Left lung (tissue), 10 donors: ENCODE data around the gene SDK1. TPM values are rescaled to one million over a fixed set of nuclear protein-coding genes. Genes with fewer than 3 reads are reported as not detected.
A peak's percentile ranks its signal among the peaks of the same experiment; 100 is the strongest.

Source experiments
- ATAC-seq: fragments of 200-7000 bp; cut with Tn5 transposase; one replicate; pipeline ENCODE4 v1.9.1; 2020; ENCODE audit warnings: moderate library complexity
- DNase-seq, 4 donors: peaks; one replicate each; pipeline ENCODE4 v3.0.0-alpha.2; 2013 to 2020
- H3K27ac ChIP-seq, 2 donors: fragments of 200-600 bp; sonication (generic) in 1 of 2; one replicate each; pipeline versions ENCODE4 v1.5.0 to v1.8.0; 2020 to 2021
- H3K27me3 ChIP-seq, 2 donors: fragments of 200-600 bp; sonication (generic) in 1 of 2; one replicate each; pipeline versions ENCODE4 v1.5.0 to v1.8.0; 2020 to 2021
- H3K36me3 ChIP-seq, 2 donors: fragments of 200-600 bp; sonication (generic) in 1 of 2; one replicate each; pipeline versions ENCODE4 v1.5.0 to v1.8.0; 2020 to 2021
- H3K4me1 ChIP-seq, 2 donors: fragments of 200-600 bp; one replicate each; pipeline ENCODE4 v1.8.0; 2021
- H3K4me3 ChIP-seq, 2 donors: fragments of 200-600 bp; sonication (generic) in 1 of 2; one replicate each; pipeline versions ENCODE4 v1.5.0 to v1.8.0; 2020 to 2021; ENCODE audit warnings: mild to moderate bottlenecking in 1 of 2
- H3K9me3 ChIP-seq, 2 donors: fragments of 200-600 bp; sonication (generic) in 1 of 2; one replicate each; pipeline versions ENCODE4 v1.5.0 to v1.8.0; 2020 to 2021
- intact Hi-C, 2 donors: fragments of 100-400 bp; cut with DNase I; formaldehyde crosslinking; loops; one replicate each; pipeline versions ENCODE4 v1.11.2 to v1.14.2; 2022
- polyA plus RNA-seq, 6 donors: library from polyadenylated mRNA; unstranded; fragments of 120-200 nt; gene quantifications; one replicate each; pipeline ENCODE4 v1.2.1, GENCODE V29; 2013; ENCODE audit not compliant: insufficient read length in 6 of 6
- total RNA-seq, 2 donors: library from RNA; stranded (reverse); fragmentation: NEBNext Ultra II Directional; extraction: Animal tissue kit (Norgen Biotek cat#: 25700); gene quantifications; one replicate each; pipeline ENCODE4 v1.2.1, GENCODE V29; 2021
- TF ChIP-seq, protein P1 (sequence below), 2 donors: fragments of 200-600 bp; sonication (generic) in 1 of 2; IDR thresholded peaks; one replicate each; pipeline versions ENCODE4 v1.5.0 to v1.8.0; 2021; ENCODE audit warnings: antibody characterized with exemption in 2 of 2
- donor health status: DM: no; HTN: yes; CAD: no.
- donor health status: DM: no; HTN: no; CAD: no.

SDK1 gene
- total and polyA plus RNA-seq, 8 donors: 5.5 to 17.6 (median 13.0) TPM

- H3K27me3 ChIP-seq: no peaks in the 10 kb centered on the region
- intact Hi-C loops: no loop called here
- H3K9me3 ChIP-seq: no peaks in the 10 kb centered on the region
- ATAC-seq (no peak), DNase-seq (no peak)
- no peak overlapping the region for H3K27ac ChIP-seq
- H3K4me3 ChIP-seq: no peak overlapping the region
- TF ChIP-seq, protein P1, sequence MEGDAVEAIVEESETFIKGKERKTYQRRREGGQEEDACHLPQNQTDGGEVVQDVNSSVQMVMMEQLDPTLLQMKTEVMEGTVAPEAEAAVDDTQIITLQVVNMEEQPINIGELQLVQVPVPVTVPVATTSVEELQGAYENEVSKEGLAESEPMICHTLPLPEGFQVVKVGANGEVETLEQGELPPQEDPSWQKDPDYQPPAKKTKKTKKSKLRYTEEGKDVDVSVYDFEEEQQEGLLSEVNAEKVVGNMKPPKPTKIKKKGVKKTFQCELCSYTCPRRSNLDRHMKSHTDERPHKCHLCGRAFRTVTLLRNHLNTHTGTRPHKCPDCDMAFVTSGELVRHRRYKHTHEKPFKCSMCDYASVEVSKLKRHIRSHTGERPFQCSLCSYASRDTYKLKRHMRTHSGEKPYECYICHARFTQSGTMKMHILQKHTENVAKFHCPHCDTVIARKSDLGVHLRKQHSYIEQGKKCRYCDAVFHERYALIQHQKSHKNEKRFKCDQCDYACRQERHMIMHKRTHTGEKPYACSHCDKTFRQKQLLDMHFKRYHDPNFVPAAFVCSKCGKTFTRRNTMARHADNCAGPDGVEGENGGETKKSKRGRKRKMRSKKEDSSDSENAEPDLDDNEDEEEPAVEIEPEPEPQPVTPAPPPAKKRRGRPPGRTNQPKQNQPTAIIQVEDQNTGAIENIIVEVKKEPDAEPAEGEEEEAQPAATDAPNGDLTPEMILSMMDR (IDR thresholded peaks at IDR 0.05): no peak
- no peaks in the 10 kb centered on the region for H3K36me3 ChIP-seq
- no peaks in the 10 kb centered on the region for H3K4me1 ChIP-seq
Measured at GRCh38 chr7:4045450-4045849, 744.4 kb downstream of the SDK1 start.

DNA sequence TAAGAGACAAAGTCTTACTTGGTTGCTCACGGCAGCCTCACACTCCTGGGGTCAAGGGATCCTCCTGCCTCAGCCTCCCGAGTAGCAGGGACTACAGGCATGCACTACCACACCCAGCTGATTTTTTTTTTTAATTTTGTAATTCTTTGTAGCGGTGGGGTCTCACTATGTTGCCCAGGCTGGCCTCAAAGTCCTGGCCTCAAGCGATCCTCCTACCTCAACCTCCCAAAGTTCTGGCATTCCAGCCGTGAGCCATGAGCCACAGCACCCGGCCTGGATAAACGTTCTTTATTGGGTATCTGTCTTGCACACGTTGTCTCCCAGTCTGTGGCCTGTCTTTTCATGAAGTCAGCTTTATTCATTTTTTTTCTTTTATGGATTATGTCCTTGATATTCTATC, 744.9 kb downstream of the SDK1 start:
- intact Hi-C loops: no loop called here

GRCh38 chr7:4048336-4048735, 747.3 kb downstream of the SDK1 start:
- Histone ChIP-seq H3K36me3 (no peaks in the 10 kb centered on the region), H3K4me1 (no peaks in the 10 kb centered on the region), H3K27ac (no peak overlapping the region), H3K9me3 (no peaks in the 10 kb centered on the region), H3K4me3 (no peak overlapping the region), H3K27me3 (no peaks in the 10 kb centered on the region)
- ATAC-seq (no peak), DNase-seq (no peak)
- intact Hi-C loops: no loop called here
- TF ChIP-seq, protein P1 (IDR thresholded peaks at IDR 0.05): no peak

More for the DNA sequence above, 744.9 kb downstream of the SDK1 start:
- H3K9me3 ChIP-seq: no peaks in the 10 kb centered on the region
- H3K4me3 ChIP-seq: no peak overlapping the region
- DNase-seq (no peak), ATAC-seq (no peak)
- H3K4me1 ChIP-seq: no peaks in the 10 kb centered on the region
- no peaks in the 10 kb centered on the region for H3K36me3 ChIP-seq
- TF ChIP-seq, protein P1 (IDR thresholded peaks at IDR 0.05): no peak
- H3K27me3 ChIP-seq: no peaks in the 10 kb centered on the region
- no peak overlapping the region for H3K27ac ChIP-seq

DNA sequence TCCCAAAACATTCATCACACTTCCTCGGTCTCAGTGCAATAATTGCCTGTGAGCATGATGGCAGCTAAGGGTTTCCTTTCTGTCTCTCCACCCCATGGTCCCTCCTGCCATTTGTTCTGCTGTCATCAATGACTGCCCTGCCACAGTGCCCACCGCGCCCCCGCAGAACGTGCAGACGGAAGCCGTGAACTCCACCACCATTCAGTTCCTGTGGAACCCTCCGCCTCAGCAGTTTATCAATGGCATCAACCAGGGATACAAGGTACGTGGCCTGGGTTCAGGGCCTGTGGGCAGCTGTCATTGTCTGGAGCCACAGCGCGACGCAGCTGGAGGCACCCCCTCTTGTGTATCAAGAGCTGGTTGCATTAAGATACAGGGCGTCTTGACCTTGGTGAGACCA, 748.1 kb downstream of the SDK1 start:
- ATAC-seq (no peak), DNase-seq (peak in 1 of 4 donors; percentile 44)
- Histone ChIP-seq H3K36me3 (no peaks in the 10 kb centered on the region), H3K27ac (no peak overlapping the region), H3K4me1 (no peaks in the 10 kb centered on the region), H3K27me3 (no peaks in the 10 kb centered on the region), H3K9me3 (no peaks in the 10 kb centered on the region), H3K4me3 (no peak overlapping the region)
- intact Hi-C loops: no loop called here
- TF ChIP-seq, protein P1 (IDR thresholded peaks at IDR 0.05): no peak

- Histone ChIP-seq H3K9me3 (no peaks in the 10 kb centered on the region), H3K4me3 (no peak overlapping the region), H3K27ac (no peak overlapping the region), H3K4me1 (no peaks in the 10 kb centered on the region), H3K27me3 (no peaks in the 10 kb centered on the region), H3K36me3 (no peaks in the 10 kb centered on the region)
- TF ChIP-seq, protein P1 (IDR thresholded peaks at IDR 0.05): no peak
- ATAC-seq: no peak
- intact Hi-C loops: no loop called here
- no peak for DNase-seq
Measured at GRCh38 chr7:4050126-4050660, 749.1 kb downstream of the SDK1 start.
